ENCODE measurements around the gene YWHAG. TPM values are rescaled to one million over a fixed set of nuclear protein-coding genes. Genes with fewer than 3 reads are reported as not detected.
"Not testable (repeated sequence)": the region's sequence is repeated elsewhere in the genome, so short reads cannot be mapped to it uniquely, and the experiment has no call there.

Gene YWHAG
- total and polyA plus RNA-seq, 9 of the 15 experiments (the other 6 are each of a cell fraction or from before 2014, with no cell fraction given): 30.4 to 246 (median 94.5) TPM

GRCh38 chr7:76390092-76390491 is 31.3 kb upstream of the YWHAG start:
- Histone ChIP-seq H3K9me3 (replicated peaks; ENCODE audit: control insufficient read depth, insufficient read depth, low read depth, low read length) (no peaks in the 10 kb centered on the region), H3K4me2 (ENCODE audit: insufficient read depth, low read length) (no peak overlapping the region), H3K9me1 (ENCODE audit: control insufficient read depth, insufficient read depth, low read length) (no peaks in the 10 kb centered on the region), H3K27ac (ENCODE audit: extremely low read depth, low read depth, low read length) (peak overlapping the region; percentile 83), H3K9ac (ENCODE audit: insufficient read depth in 1 of 2, low read depth in 2 of 2, low read length in 2 of 2) (peak overlapping the region in 1 of 2 experiments; percentile 18; a peak in 2 of 4 replicates), H4K20me1 (replicated peaks; ENCODE audit: control insufficient read depth, insufficient read depth, low read length) (no peaks in the 10 kb centered on the region), H3K4me3 (no peak overlapping the region), H3K27me3 (ENCODE audit: control insufficient read depth in 2 of 2, insufficient read depth in 2 of 2, low read length in 2 of 2) (no peaks in the 10 kb centered on the region), H3K79me2 (ENCODE audit: control insufficient read depth, insufficient read depth, low read length) (0 out of 3 replicates have a peak, but pooled peaks cover 3% of the 10 kb centered on the region), H3K36me3 (ENCODE audit: control insufficient read depth, insufficient read depth, low read length) (no peaks in the 10 kb centered on the region), H2AFZ (ENCODE audit: low read depth, low read length) (peak overlapping the region; percentile 95), H3K4me1 (replicated peaks in 1 of 2; ENCODE audit: control insufficient read depth in 2 of 2, insufficient read depth in 2 of 2, low read length in 2 of 2) (peaks cover 31 to 53% of the 10 kb centered on the region in 2 experiments)
- ATAC-seq (no peak), FAIRE-seq (no peak), DNase-seq (ENCODE audit: extremely low read depth in 1 of 4, low spot score in 3 of 4) (no peak)
- WGBS (ENCODE audit: insufficient coverage, low coverage, missing lambda C conversion rate): 94% methylated on average over 13 of the region's 13 CpGs
- no peak for TF ChIP-seq IFI16 (CRISPR knock-in tag; IDR thresholded peaks at IDR 0.05)
- TF ChIP-seq RBFOX2 (IDR thresholded peaks at IDR 0.05; ENCODE audit: low read depth, low read length): 0 out of 2 replicates have a peak, but pooled peaks have one; percentile 20
- no peak for TF ChIP-seq ZNF324 (CRISPR knock-in tag; IDR thresholded peaks at IDR 0.05)
- TF ChIP-seq GTF2A2 (tag; IDR thresholded peaks at IDR 0.05): no peak
- no peak for TF ChIP-seq PHF8 (IDR thresholded peaks at IDR 0.05; ENCODE audit: borderline replicate concordance, low read length)
- TF ChIP-seq ZNF143 (CRISPR knock-in tag; IDR thresholded peaks at IDR 0.05): no peak
- ChIA-PET CTCF (ENCODE audit: low intra/inter-chr PET ratio) (no interaction called here), POLR2A (interaction anchor here (1.4 to 1.7 kb wide), 3 partner anchors 9 to 30 kb away, joined by 4 to 8 read pairs (median 5); no protein-coding TSS in a partner anchor)
- intact Hi-C loops (cut with micrococcal nuclease): no loop called here
- in situ Hi-C loops (cut with MboI): no loop called here
- no TSS peak for BruUV-seq (replicated peaks)

DNA sequence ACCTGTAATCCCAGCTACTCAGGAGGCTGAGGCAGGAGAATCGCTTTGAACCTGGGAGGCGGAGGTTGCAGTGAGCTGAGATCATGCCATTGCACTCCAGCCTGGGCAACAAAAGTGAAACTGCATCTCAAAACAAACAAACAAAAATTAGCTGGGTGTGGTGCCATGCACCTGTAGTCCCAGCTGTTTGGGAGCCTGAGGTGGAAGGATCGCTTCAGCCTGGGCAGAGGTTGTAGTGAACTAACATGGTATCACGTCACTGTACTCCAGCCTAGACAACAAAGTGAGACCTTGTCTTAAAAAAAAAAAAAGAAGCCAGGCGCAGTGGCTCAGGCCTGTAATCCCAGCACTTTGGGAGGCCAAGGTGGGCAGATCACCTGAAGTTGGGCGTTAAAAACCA is 29.0 kb upstream of the YWHAG start:
- BruUV-seq (replicated peaks); intact Hi-C loops (cut with micrococcal nuclease); H3K4me3 ChIP-seq; ATAC-seq; H3K9me1 ChIP-seq (ENCODE audit: control insufficient read depth, insufficient read depth, low read length); in situ Hi-C loops (cut with MboI); CTCF ChIA-PET (ENCODE audit: low intra/inter-chr PET ratio); H3K27me3 ChIP-seq (ENCODE audit: control insufficient read depth in 2 of 2, insufficient read depth in 2 of 2, low read length in 2 of 2); H3K9me3 ChIP-seq (replicated peaks; ENCODE audit: control insufficient read depth, insufficient read depth, low read depth, low read length); H3K9ac ChIP-seq (ENCODE audit: insufficient read depth in 1 of 2, low read depth in 2 of 2, low read length in 2 of 2); H3K4me2 ChIP-seq (ENCODE audit: insufficient read depth, low read length); DNase-seq (ENCODE audit: extremely low read depth in 1 of 4, low spot score in 3 of 4); FAIRE-seq; H3K36me3 ChIP-seq (ENCODE audit: control insufficient read depth, insufficient read depth, low read length); H4K20me1 ChIP-seq (replicated peaks; ENCODE audit: control insufficient read depth, insufficient read depth, low read length); H3K27ac ChIP-seq (ENCODE audit: extremely low read depth, low read depth, low read length); POLR2A ChIA-PET; H3K79me2 ChIP-seq (ENCODE audit: control insufficient read depth, insufficient read depth, low read length): not testable (repeated sequence)
- WGBS (ENCODE audit: insufficient coverage, low coverage, missing lambda C conversion rate): 87% methylated on average over 6 of the region's 6 CpGs
- Histone ChIP-seq H3K4me1 (replicated peaks in 1 of 2; ENCODE audit: control insufficient read depth in 2 of 2, insufficient read depth in 2 of 2, low read length in 2 of 2) (peaks cover 26 to 40% of the 10 kb centered on the region in 2 experiments), H2AFZ (ENCODE audit: low read depth, low read length) (0 out of 2 replicates have a peak overlapping the region, but pooled peaks have one; percentile 95)
